GM18867 (cell line): Measurements from ENCODE around the gene NRXN2.

ENCODE experiments used
- ATAC-seq: cut with Tn5 transposase; IDR thresholded peaks from one replicate; pipeline ENCODE4 v1.9.1; 2021; ENCODE audit warnings: mild to moderate bottlenecking, moderate library complexity; ENCODE audit not compliant: unreplicated experiment

NRXN2 gene

GRCh38 chr11:64632654-64633053 is 90.3 kb downstream of the NRXN2 start:
- ATAC-seq: no peak

DNA sequence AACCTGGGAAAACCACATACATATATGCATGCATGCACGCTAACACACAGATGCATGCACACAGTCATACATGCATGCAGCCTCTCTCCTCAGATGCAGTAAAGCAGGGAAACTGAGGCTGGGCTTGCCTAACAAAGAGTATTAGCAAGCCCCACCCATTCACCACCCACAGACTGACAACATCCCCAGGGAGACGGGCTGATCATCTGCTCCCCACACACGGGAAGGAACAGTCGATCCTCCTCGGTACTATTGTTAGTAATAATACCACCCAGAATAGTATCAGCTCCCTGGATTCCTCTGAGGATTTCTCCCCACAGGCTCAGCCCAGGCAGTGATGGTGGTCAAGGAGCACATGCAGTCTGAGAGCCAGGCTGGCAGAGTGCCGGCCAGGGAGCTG is 90.8 kb downstream of the NRXN2 start:
- ATAC-seq: no peak

DNA sequence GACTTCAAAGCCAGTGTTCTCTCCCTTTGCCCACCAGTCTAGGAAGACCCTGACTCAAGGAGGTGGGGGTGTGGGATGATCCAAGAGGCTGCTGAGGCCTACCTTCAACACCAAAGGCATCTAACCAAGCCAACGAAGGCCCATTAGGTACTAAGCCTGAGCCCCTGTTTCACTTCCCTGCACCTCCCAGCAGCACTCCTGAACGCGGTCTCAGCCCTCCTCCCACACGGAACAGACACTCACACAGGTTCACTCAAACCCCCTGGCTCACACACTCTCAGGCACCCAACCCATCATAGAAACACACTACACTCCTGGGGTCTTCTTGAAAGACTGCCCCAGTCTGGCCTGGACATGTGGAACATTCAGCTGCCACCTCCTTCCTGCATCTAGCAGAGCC is 91.3 kb downstream of the NRXN2 start:
- no peak for ATAC-seq

- no peak for ATAC-seq
These were observed 93.0 kb downstream of the NRXN2 start for GRCh38 chr11:64629796-64630562.

DNA sequence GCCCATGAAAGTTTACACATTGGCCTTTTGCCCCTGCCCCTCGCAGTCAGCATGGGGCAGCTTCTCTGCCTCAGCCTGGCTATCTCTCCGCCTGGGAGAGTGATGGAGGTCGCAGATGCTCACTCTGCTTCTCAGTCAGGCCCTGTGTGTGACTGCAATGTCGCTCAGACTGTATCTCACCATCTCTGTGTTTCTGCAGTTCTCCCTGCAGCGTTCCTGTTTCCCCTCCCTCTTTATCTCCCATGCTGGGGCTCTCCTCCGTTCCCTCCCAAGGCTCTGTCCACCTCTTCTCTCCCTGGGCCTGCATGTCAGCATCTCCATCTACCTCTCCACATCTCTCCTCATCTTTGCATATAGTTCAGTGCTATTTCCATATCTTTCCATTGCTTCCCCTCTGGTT is 93.9 kb downstream of the NRXN2 start:
- ATAC-seq: no peak

GRCh38 chr11:64628596-64628995 is 94.4 kb downstream of the NRXN2 start:
- ATAC-seq: no peak

DNA sequence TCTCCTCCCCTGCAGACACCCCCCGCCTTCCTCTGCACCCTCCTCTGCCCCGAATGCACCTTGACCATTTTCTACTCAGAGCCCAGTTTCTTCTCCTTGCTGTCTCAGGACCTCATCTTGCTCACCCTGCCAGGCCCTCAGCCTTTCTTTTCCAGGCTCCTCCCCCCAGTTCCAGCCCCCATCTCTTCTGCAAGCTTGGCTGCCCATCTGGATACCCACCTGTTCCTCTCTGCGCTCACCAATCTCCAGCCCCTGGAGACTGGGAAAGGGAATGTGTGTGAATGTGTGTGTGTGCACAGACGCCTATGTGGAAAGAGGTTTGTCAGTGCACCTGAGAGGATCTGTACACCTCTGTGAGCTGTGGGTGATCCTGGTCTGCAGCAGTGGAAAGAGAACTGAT is 95.6 kb downstream of the NRXN2 start:
- ATAC-seq: no peak

DNA sequence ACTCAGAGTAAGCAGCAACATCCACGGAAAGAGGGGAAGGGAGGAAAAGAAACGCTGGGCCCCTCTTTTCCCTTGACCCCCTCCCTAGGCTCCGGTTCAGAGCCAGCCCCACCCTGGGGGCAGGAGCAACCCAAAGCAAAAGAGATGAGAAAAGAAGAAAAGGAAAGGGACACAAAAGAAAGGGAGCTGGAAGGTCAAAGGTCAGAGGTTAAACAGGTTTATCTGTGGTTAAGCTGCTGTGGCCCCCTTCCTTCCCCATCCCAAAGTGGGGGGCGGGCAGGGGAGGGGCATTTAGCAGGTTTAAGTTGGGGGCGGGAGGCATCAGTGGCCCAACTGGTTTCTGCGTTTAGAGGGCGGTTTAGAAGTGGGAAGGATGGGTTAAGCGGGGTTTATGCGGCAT is 96.4 kb downstream of the NRXN2 start:
- no peak for ATAC-seq

- no peak for ATAC-seq
These were observed 98.0 kb downstream of the NRXN2 start for GRCh38 chr11:64624883-64625481.

- ATAC-seq: no peak
These were observed 100.3 kb downstream of the NRXN2 start for GRCh38 chr11:64622681-64623080.

GRCh38 chr11:64621283-64622019 is 101.5 kb downstream of the NRXN2 start:
- no peak for ATAC-seq

- ATAC-seq: no peak
These were observed 102.5 kb downstream of the NRXN2 start for GRCh38 chr11:64620381-64620971.

GRCh38 chr11:64619811-64620380 is 103.1 kb downstream of the NRXN2 start:
- no peak for ATAC-seq

DNA sequence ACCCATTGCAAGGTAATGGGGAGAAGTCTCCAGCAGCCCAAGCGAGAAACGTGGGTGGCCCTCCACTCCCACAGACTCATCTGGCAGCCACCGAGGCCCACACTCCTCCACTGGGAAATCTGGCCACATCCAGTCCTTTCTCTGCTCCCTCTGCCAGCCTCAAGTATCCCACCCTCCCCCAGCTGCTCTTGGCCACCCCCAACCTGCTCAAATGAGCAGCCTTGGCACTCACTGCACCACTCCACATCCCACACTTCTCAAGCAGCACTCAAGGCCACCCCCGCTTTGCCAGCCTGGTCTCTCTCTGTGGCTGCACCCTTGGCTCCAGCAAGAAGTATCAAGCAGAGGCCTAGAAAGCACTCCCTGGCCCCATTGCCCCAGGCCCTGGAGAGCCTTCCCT is 103.8 kb downstream of the NRXN2 start:
- ATAC-seq: no peak

- ATAC-seq: no peak
These were observed 106.2 kb downstream of the NRXN2 start for GRCh38 chr11:64616817-64617216.

- ATAC-seq: no peak
These were observed 108.1 kb downstream of the NRXN2 start for GRCh38 chr11:64614917-64615316.

GRCh38 chr11:64613648-64614047 is 109.3 kb downstream of the NRXN2 start:
- ATAC-seq: no peak

- no peak for ATAC-seq
These were observed 110.9 kb downstream of the NRXN2 start for GRCh38 chr11:64611869-64612646.

GRCh38 chr11:64611176-64611575 is 111.8 kb downstream of the NRXN2 start:
- no peak for ATAC-seq

GRCh38 chr11:64610596-64610995 is 112.4 kb downstream of the NRXN2 start:
- no peak for ATAC-seq
